Activated CD4-positive, alpha-beta T cell treated with anti-CD3 and anti-CD28 coated beads, Interleukin-2, amount 10 ng/mL, durations not matched to agents 7 days and 5 days (primary cell): ENCODE measurements around the gene TTC4. TPM values are rescaled to one million over a fixed set of nuclear protein-coding genes. Genes with fewer than 3 reads are reported as not detected.

ENCODE experiments used
- CTCF ChIA-PET: fragments of 350-600 bp; sonication (Branson Sonifier 250); formaldehyde crosslinking; loops from one replicate; lab custom pipeline; 2021; ENCODE audit warnings: antibody characterized with exemption; lab: Charles Lee
- POLR2A ChIA-PET: fragments of 350-600 bp; sonication (Branson Sonifier 250); formaldehyde crosslinking; loops from one replicate; lab custom pipeline; 2021; ENCODE audit warnings: antibody characterized with exemption; lab: Charles Lee
- DNase-seq: peaks from one replicate; pipeline ENCODE4 v3.0.0-alpha.2; 2020
- H3K27ac Mint-ChIP-seq: one replicate; pipeline ENCODE4 v1.8.0; 2021; ENCODE audit warnings: mild to moderate bottlenecking, moderate library complexity, mixed read lengths
- H3K27me3 Mint-ChIP-seq: one replicate; pipeline ENCODE4 v1.8.0; 2021; ENCODE audit warnings: mixed read lengths
- H3K36me3 Mint-ChIP-seq: one replicate; pipeline ENCODE4 v1.8.0; 2021; ENCODE audit warnings: low read depth, mixed read lengths
- H3K4me1 Mint-ChIP-seq: one replicate; pipeline ENCODE4 v1.8.0; 2021; ENCODE audit warnings: mixed read lengths
- H3K4me3 Mint-ChIP-seq: one replicate; pipeline ENCODE4 v1.8.0; 2021; ENCODE audit warnings: mild to moderate bottlenecking, moderate library complexity, mixed read lengths
- H3K9me3 Mint-ChIP-seq: one replicate; pipeline ENCODE4 v1.8.0; 2021; ENCODE audit warnings: mixed read lengths
- total RNA-seq, 2 experiments: library from RNA; stranded (reverse); gene quantifications; one replicate each; pipeline ENCODE4 v1.2.3, GENCODE V29; 2021

Gene TTC4
- total RNA-seq, 2 experiments from 2014 or later: 18.4 to 19.5 TPM

GRCh38 chr1:54777431-54777830 lies 61.8 kb downstream of the TTC4 start:
- ChIA-PET CTCF (interaction anchor here (0.9 kb wide), 1 partner anchor 15 kb away, joined by 4 read pairs; no protein-coding TSS in a partner anchor), POLR2A (no interaction called here)
- Mint-ChIP-seq H3K4me3 (no peak overlapping the region), H3K36me3 (peaks cover 3% of the 10 kb centered on the region), H3K9me3 (no peaks in the 10 kb centered on the region), H3K27ac (no peak overlapping the region), H3K4me1 (no peaks in the 10 kb centered on the region), H3K27me3 (no peaks in the 10 kb centered on the region)
- DNase-seq: no peak

DNA sequence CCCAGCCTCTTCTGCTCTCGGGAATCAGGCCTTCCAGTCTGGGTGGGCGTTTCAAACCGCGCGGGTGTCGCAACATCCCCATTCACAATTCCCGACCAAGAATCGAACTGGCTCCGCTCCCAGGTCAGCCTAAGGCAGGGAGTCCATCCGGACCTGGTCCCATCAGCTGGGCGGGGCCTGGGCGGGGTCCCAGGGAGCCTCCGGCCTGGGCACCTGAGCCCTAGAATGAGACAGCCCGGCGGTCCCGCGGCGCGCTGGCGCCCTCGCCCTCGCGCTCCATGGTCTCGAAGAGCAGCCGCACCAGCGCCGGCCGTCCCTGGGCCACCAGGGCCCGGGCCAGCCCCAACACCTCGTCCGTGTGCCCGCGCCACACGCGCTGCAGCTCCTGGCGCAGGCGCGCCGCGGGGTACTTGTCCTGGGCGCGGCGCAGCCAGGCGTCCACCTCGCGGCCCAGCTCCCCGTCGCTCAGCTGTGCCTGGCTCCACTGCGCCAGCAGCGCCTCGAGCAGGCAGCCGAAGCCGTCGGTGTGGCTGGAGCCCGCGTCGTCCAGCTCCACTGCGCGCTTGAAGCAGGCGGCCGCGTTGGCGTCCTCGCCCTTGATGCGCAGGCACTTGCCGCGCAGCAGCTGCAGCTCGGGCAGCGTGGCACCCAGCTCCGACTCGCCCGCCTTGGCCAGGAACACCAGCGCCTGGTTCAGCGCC lies 65.5 kb downstream of the TTC4 start:
- Mint-ChIP-seq H3K4me3 (no peak overlapping the region), H3K27ac (no peak overlapping the region), H3K4me1 (no peaks in the 10 kb centered on the region), H3K9me3 (no peaks in the 10 kb centered on the region), H3K27me3 (no peaks in the 10 kb centered on the region), H3K36me3 (peaks cover 3% of the 10 kb centered on the region)
- ChIA-PET POLR2A (no interaction called here), CTCF (interaction anchor here (0.7 to 1.3 kb wide), 4 partner anchors 11 to 76 kb away, joined by 3 to 5 read pairs (median 3); partner anchors contain the start of gene TTC22)
- DNase-seq: no peak

GRCh38 chr1:54782156-54782555 lies 66.5 kb downstream of the TTC4 start:
- no peak overlapping the region for H3K4me3 Mint-ChIP-seq
- H3K9me3 Mint-ChIP-seq: no peaks in the 10 kb centered on the region
- ChIA-PET POLR2A (no interaction called here), CTCF (interaction anchor here (0.8 kb wide), 1 partner anchor 64 kb away, joined by 3 read pairs; no protein-coding TSS in a partner anchor)
- no peaks in the 10 kb centered on the region for H3K4me1 Mint-ChIP-seq
- H3K36me3 Mint-ChIP-seq: peaks cover 3% of the 10 kb centered on the region
- no peaks in the 10 kb centered on the region for H3K27me3 Mint-ChIP-seq
- DNase-seq: no peak
- H3K27ac Mint-ChIP-seq: no peak overlapping the region

GRCh38 chr1:54782588-54782987 lies 66.9 kb downstream of the TTC4 start:
- Mint-ChIP-seq H3K9me3 (no peaks in the 10 kb centered on the region), H3K36me3 (peaks cover 3% of the 10 kb centered on the region), H3K27ac (no peak overlapping the region), H3K27me3 (no peaks in the 10 kb centered on the region), H3K4me3 (no peak overlapping the region), H3K4me1 (no peaks in the 10 kb centered on the region)
- POLR2A ChIA-PET: no interaction called here
- CTCF ChIA-PET: no interaction called here
- no peak for DNase-seq

DNA sequence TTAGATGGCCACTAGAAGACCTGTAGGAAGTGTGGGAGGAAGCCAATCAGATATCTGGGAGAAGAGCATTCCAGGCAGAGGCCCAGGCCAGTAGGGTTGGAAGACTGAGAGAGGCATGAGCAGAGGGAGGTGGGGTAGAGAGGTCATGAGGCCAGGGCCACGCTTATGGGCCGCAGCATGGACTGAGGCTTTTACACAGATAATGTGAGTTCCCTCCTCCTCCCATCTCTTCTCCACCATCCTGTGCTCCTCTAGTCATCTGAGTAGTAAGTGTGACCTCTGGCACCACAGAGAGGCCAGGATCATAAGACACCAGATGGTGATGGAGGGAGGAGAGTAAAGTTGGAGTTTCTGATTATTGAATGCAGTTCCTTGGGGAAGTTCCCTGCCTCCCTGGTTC lies 68.4 kb downstream of the TTC4 start:
- H3K4me3 Mint-ChIP-seq: no peak overlapping the region
- no peak for DNase-seq
- no peaks in the 10 kb centered on the region for H3K4me1 Mint-ChIP-seq
- no peak overlapping the region for H3K27ac Mint-ChIP-seq
- H3K36me3 Mint-ChIP-seq: peaks cover 3% of the 10 kb centered on the region
- no peaks in the 10 kb centered on the region for H3K27me3 Mint-ChIP-seq
- ChIA-PET CTCF (no interaction called here), POLR2A (no interaction called here)
- H3K9me3 Mint-ChIP-seq: no peaks in the 10 kb centered on the region

- Mint-ChIP-seq H3K36me3 (peaks cover 3% of the 10 kb centered on the region), H3K4me1 (no peaks in the 10 kb centered on the region), H3K9me3 (peaks cover 2% of the 10 kb centered on the region), H3K27ac (no peak overlapping the region), H3K27me3 (no peaks in the 10 kb centered on the region), H3K4me3 (no peak overlapping the region)
- CTCF ChIA-PET: no interaction called here
- POLR2A ChIA-PET: no interaction called here
- DNase-seq: no peak
Observed at GRCh38 chr1:54786778-54787177, 71.1 kb downstream of the TTC4 start.

DNA sequence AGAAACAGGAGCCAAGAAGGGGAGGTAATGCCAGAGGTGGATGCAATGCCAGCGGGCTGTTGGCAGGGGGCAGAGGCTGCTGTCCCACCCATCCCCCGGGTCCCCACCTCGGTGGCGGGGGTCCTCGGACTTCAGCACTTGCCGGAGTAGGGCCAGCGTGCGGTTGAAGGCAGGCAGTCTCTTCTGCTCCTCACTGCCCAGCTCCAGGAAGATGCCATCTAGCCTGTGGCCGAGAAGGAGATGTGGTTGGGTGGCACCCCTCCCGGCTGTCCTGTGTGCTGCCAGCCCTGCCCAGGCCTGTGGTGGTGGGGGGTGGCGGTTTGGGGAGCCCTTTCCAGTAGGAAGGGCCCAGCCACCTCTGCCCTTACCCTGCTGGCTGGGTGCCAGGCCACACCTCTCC lies 71.9 kb downstream of the TTC4 start:
- Mint-ChIP-seq H3K4me1 (no peaks in the 10 kb centered on the region), H3K9me3 (peaks cover 6% of the 10 kb centered on the region), H3K27ac (no peak overlapping the region), H3K27me3 (no peaks in the 10 kb centered on the region), H3K4me3 (no peak overlapping the region), H3K36me3 (peaks cover 5% of the 10 kb centered on the region)
- CTCF ChIA-PET: no interaction called here
- no peak for DNase-seq
- POLR2A ChIA-PET: no interaction called here

- Mint-ChIP-seq H3K9me3 (peaks cover 6% of the 10 kb centered on the region), H3K27me3 (no peaks in the 10 kb centered on the region), H3K36me3 (peaks cover 5% of the 10 kb centered on the region), H3K27ac (no peak overlapping the region), H3K4me1 (no peaks in the 10 kb centered on the region), H3K4me3 (no peak overlapping the region)
- CTCF ChIA-PET: interaction anchor here (0.6 to 5.5 kb wide), 4 partner anchors 12 to 72 kb away, joined by 3 to 27 read pairs (median 4); partner anchors contain the start of genes TTC22 and TTC4
- POLR2A ChIA-PET: no interaction called here
- DNase-seq: no peak
Observed at GRCh38 chr1:54788459-54788858, 72.8 kb downstream of the TTC4 start.

DNA sequence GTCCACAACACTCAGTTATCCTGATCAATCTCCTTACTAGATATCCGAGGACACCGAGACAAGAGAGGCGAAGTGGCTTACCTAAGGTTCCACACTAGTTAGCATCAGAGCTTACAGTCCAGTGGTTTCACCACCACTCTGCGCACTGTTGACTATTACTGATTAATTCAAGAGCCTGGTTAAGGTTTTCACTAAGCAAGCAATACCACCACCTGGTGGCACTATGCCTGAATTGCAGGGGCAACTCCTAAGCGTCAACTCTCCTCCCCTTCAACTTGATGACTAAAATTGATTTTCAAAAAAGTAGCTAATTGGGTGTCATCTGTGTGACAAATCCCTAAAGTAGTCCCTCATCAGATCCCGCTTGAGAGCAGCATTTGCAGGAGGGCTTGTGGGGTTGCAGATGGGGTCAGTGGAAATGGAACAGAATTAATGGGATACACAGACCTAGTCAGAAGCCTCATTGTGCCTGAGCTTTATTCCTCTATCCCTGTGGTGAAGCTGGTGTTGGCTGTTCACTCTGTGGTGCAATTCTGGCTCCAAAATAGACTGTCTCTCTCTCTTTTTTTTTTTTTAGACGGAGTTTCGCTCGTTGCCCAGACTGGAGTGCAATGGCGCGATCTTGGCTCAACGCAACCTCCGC lies 76.3 kb downstream of the TTC4 start:
- Mint-ChIP-seq H3K36me3 (peaks cover 7% of the 10 kb centered on the region), H3K27me3 (no peaks in the 10 kb centered on the region), H3K9me3 (peaks cover 6% of the 10 kb centered on the region), H3K4me3 (no peak overlapping the region), H3K27ac (no peak overlapping the region), H3K4me1 (peaks cover 13% of the 10 kb centered on the region)
- ChIA-PET POLR2A (no interaction called here), CTCF (interaction anchor here (0.7 to 5.5 kb wide), 4 partner anchors 8 to 18 kb away, joined by 3 to 27 read pairs (median 4); partner anchors contain the start of gene TTC22)
- peak; percentile 49 for DNase-seq

Other genes with a start within 250 kb of the TTC4 start
- gene ACOT11, start 167.6 kb upstream of the TTC4 start, total RNA-seq: 1 to 10 TPM; 1.9 to 2.0 TPM
- not detected for gene FAM151A, start 92.3 kb upstream of the TTC4 start, total RNA-seq
- under 1 TPM in 1 of 2 experiments, not detected in 1; 0.12 TPM for gene MROH7, start 74.1 kb upstream of the TTC4 start, total RNA-seq
- 1 to 10 TPM; 3.2 to 4.3 TPM for gene PARS2, start 48.7 kb downstream of the TTC4 start, total RNA-seq
- gene TTC22, start 85.5 kb downstream of the TTC4 start, total RNA-seq: 10 to 100 TPM in 1 of 2 experiments, 1 to 10 TPM in 1; 9.9 to 10.6 TPM
- gene DHCR24, start 171.3 kb downstream of the TTC4 start, total RNA-seq: 100 to 1,000 TPM in 1 of 2 experiments, 10 to 100 TPM in 1; 84.6 to 102 TPM